ENCODE data around the gene DYNC2LI1.

DYNC2LI1 gene

DNA sequence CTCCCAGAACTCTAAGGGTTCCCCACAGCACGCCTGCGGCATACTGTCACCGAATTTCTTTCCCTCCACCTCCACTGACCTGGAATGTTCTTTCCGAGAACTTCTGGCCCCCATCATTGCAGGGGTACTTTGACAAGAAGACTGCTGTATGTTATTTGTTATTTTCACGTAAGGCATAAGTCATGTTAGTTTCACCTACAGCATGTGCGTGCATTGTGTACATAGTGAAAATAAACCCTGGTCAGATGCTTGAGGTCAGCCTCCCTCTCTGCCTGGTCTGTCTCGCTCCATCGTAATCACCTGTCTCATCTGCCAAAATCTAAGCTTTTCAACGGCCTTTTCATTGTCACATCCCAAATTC, 69.0 kb downstream of the DYNC2LI1 start:
- no peak overlapping the region for H3K4me3 ChIP-seq (ENCODE audit: extremely low read depth, insufficient read depth, low read length, poor library complexity, severe bottlenecking)
- no peak overlapping the region for H3K27ac ChIP-seq (ENCODE audit: low read depth, low read length, severe bottlenecking)
- no peaks in the 10 kb centered on the region for H3K4me1 ChIP-seq (ENCODE audit: control insufficient read depth, insufficient read depth, low read length, poor library complexity, severe bottlenecking)
- no peaks in the 10 kb centered on the region for H3K9me3 ChIP-seq (ENCODE audit: control insufficient read depth, low read length)
- H3K36me3 ChIP-seq (ENCODE audit: control insufficient read depth, insufficient read depth, low read length): no peaks in the 10 kb centered on the region
- WGBS, 2 experiments (ENCODE audit: insufficient coverage in 2 of 2): 83 to 93% methylated on average over 4 to 7 of the region's 9 CpGs

DNA sequence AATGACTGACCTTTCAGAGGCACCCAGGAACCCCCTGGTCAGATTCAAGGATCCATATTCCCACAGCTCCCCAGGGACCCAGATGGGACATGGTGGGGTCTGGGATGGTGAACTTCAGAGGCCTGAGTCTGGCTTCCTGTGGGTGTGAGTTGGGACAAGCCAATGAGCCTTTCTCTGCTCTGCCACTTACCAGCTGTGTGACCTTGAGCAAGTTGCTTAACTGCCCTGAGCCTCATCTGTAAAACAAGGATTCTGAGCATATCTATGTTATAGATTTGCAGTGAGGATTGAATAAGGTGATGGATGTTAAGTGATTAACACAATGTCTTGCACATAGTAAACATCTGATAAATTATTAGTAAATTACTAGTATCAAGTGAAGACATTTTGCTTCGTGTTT, 71.3 kb downstream of the DYNC2LI1 start:
- Histone ChIP-seq H3K36me3 (ENCODE audit: control insufficient read depth, insufficient read depth, low read length) (no peaks in the 10 kb centered on the region), H3K4me3 (ENCODE audit: extremely low read depth, insufficient read depth, low read length, poor library complexity, severe bottlenecking) (no peak overlapping the region), H3K4me1 (ENCODE audit: control insufficient read depth, insufficient read depth, low read length, poor library complexity, severe bottlenecking) (no peaks in the 10 kb centered on the region), H3K9me3 (ENCODE audit: control insufficient read depth, low read length) (no peaks in the 10 kb centered on the region), H3K27ac (ENCODE audit: low read depth, low read length, severe bottlenecking) (no peak overlapping the region)
- WGBS, 2 experiments (ENCODE audit: insufficient coverage in 2 of 2): no CpG with 5 or more reads among the region's 1 CpG

DNA sequence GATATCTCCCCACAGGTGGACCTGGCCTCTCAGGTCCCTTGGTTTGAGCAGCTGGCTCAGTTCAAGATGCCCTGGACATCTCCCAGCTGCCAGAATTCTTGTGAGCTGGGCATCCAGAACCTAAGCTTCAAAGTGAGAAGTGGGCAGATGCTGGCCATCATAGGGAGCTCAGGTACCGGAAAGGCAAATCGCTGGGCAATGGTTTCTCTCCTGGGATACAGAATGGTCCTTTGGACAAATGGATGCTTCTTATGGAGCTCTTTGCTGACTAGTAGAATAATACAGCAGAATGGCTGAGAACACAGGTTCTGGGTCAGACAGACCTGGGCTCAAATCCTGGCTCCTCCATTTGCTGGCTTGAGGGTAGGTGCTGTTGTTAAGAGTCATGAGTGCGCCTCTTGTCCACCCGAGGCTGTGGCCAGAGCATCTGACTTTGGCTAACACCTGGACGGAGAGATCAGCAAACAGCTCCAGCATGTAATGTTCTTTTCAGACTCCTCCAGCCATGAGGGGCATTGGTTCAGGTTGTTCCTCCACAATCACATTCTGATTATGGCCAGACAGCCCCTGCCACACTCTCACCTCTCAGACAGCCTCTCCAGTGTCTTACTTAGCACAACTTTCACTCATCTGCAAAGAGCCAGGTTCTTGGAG, 72.4 kb downstream of the DYNC2LI1 start:
- H3K36me3 ChIP-seq (ENCODE audit: control insufficient read depth, insufficient read depth, low read length): no peaks in the 10 kb centered on the region
- H3K9me3 ChIP-seq (ENCODE audit: control insufficient read depth, low read length): no peaks in the 10 kb centered on the region
- H3K4me1 ChIP-seq (ENCODE audit: control insufficient read depth, insufficient read depth, low read length, poor library complexity, severe bottlenecking): no peaks in the 10 kb centered on the region
- no peak overlapping the region for H3K4me3 ChIP-seq (ENCODE audit: extremely low read depth, insufficient read depth, low read length, poor library complexity, severe bottlenecking)
- WGBS, 2 experiments (ENCODE audit: insufficient coverage in 2 of 2): 79 to 96% methylated on average over 5 of the region's 5 CpGs
- H3K27ac ChIP-seq (ENCODE audit: low read depth, low read length, severe bottlenecking): no peak overlapping the region

DNA sequence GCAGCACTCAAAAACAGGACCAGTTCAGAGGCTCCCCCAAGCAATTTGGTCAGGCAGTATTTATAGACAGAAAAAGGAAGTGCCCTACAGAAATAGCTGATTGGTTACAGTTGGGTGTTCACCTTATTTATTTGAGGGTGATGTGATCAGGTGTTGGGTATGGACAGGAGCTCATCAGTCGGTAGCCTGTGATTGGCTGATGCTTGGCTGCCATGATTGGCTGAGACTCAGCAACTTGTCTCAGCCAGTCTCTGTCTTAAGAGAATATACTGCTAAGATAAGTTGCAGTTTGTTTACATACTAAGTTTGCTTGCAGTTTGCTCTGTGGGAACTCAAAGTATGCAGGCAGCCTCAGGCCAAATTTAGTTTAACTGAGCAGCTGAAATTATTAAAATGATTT, 74.4 kb downstream of the DYNC2LI1 start:
- H3K4me1 ChIP-seq (ENCODE audit: control insufficient read depth, insufficient read depth, low read length, poor library complexity, severe bottlenecking): no peaks in the 10 kb centered on the region
- WGBS, 2 experiments (ENCODE audit: insufficient coverage in 2 of 2): 92% methylated on average over 1 of the region's 1 CpG; no CpG with 5 or more reads in 1 of the 2 experiments
- H3K27ac ChIP-seq (ENCODE audit: low read depth, low read length, severe bottlenecking): no peak overlapping the region
- H3K9me3 ChIP-seq (ENCODE audit: control insufficient read depth, low read length): no peaks in the 10 kb centered on the region
- no peaks in the 10 kb centered on the region for H3K36me3 ChIP-seq (ENCODE audit: control insufficient read depth, insufficient read depth, low read length)
- no peak overlapping the region for H3K4me3 ChIP-seq (ENCODE audit: extremely low read depth, insufficient read depth, low read length, poor library complexity, severe bottlenecking)

- 94 to 98% methylated on average over 15 to 16 of the region's 20 CpGs for WGBS, 2 experiments (ENCODE audit: insufficient coverage in 2 of 2)
- Histone ChIP-seq H3K4me1 (ENCODE audit: control insufficient read depth, insufficient read depth, low read length, poor library complexity, severe bottlenecking) (no peaks in the 10 kb centered on the region), H3K27ac (ENCODE audit: low read depth, low read length, severe bottlenecking) (no peak overlapping the region), H3K4me3 (ENCODE audit: extremely low read depth, insufficient read depth, low read length, poor library complexity, severe bottlenecking) (no peak overlapping the region), H3K36me3 (ENCODE audit: control insufficient read depth, insufficient read depth, low read length) (no peaks in the 10 kb centered on the region), H3K9me3 (ENCODE audit: control insufficient read depth, low read length) (no peaks in the 10 kb centered on the region)
These were observed 77.5 kb downstream of the DYNC2LI1 start for GRCh38 chr2:43851011-43851980.

- Histone ChIP-seq H3K9me3 (ENCODE audit: control insufficient read depth, low read length) (no peaks in the 10 kb centered on the region), H3K36me3 (ENCODE audit: control insufficient read depth, insufficient read depth, low read length) (no peaks in the 10 kb centered on the region), H3K27ac (ENCODE audit: low read depth, low read length, severe bottlenecking) (no peak overlapping the region), H3K4me1 (ENCODE audit: control insufficient read depth, insufficient read depth, low read length, poor library complexity, severe bottlenecking) (no peaks in the 10 kb centered on the region), H3K4me3 (ENCODE audit: extremely low read depth, insufficient read depth, low read length, poor library complexity, severe bottlenecking) (no peak overlapping the region)
- 82 to 91% methylated on average over 20 to 21 of the region's 21 CpGs for WGBS, 2 experiments (ENCODE audit: insufficient coverage in 2 of 2)
These were observed 78.4 kb downstream of the DYNC2LI1 start for GRCh38 chr2:43852196-43852730.

GRCh38 chr2:43853141-43854081, 79.6 kb downstream of the DYNC2LI1 start:
- Histone ChIP-seq H3K27ac (ENCODE audit: low read depth, low read length, severe bottlenecking) (no peak overlapping the region), H3K9me3 (ENCODE audit: control insufficient read depth, low read length) (no peaks in the 10 kb centered on the region), H3K36me3 (ENCODE audit: control insufficient read depth, insufficient read depth, low read length) (no peaks in the 10 kb centered on the region), H3K4me1 (ENCODE audit: control insufficient read depth, insufficient read depth, low read length, poor library complexity, severe bottlenecking) (no peaks in the 10 kb centered on the region), H3K4me3 (ENCODE audit: extremely low read depth, insufficient read depth, low read length, poor library complexity, severe bottlenecking) (no peak overlapping the region)
- 88% methylated on average over 8 to 10 of the region's 10 CpGs for WGBS, 2 experiments (ENCODE audit: insufficient coverage in 2 of 2)

- no peak overlapping the region for H3K4me3 ChIP-seq (ENCODE audit: extremely low read depth, insufficient read depth, low read length, poor library complexity, severe bottlenecking)
- no peak overlapping the region for H3K27ac ChIP-seq (ENCODE audit: low read depth, low read length, severe bottlenecking)
- no peaks in the 10 kb centered on the region for H3K4me1 ChIP-seq (ENCODE audit: control insufficient read depth, insufficient read depth, low read length, poor library complexity, severe bottlenecking)
- no peaks in the 10 kb centered on the region for H3K9me3 ChIP-seq (ENCODE audit: control insufficient read depth, low read length)
- no peaks in the 10 kb centered on the region for H3K36me3 ChIP-seq (ENCODE audit: control insufficient read depth, insufficient read depth, low read length)
- WGBS, 2 experiments (ENCODE audit: insufficient coverage in 2 of 2): 76 to 83% methylated on average over 3 of the region's 3 CpGs
These were observed 80.8 kb downstream of the DYNC2LI1 start for GRCh38 chr2:43854671-43855070.

DNA sequence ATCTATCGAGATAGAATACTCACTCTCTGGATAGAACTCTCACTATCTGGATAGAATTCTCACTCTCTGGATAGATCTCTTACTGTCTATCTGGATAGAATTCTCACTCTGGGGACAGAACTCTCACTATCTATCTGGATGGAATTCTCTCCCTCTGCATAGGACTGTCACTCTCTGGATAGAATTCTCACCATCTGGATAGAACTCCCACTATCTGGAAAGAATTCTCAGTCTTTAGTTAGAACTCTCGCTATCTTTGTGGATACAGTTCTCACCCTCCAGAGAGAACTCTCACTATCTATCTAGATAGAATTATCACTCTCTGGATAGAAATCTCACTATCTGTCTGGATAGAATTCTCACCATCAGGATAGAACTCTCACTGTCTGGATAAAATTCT, 81.5 kb downstream of the DYNC2LI1 start:
- Histone ChIP-seq H3K4me3 (ENCODE audit: extremely low read depth, insufficient read depth, low read length, poor library complexity, severe bottlenecking) (no peak overlapping the region), H3K9me3 (ENCODE audit: control insufficient read depth, low read length) (no peaks in the 10 kb centered on the region), H3K36me3 (ENCODE audit: control insufficient read depth, insufficient read depth, low read length) (no peaks in the 10 kb centered on the region), H3K4me1 (ENCODE audit: control insufficient read depth, insufficient read depth, low read length, poor library complexity, severe bottlenecking) (no peaks in the 10 kb centered on the region), H3K27ac (ENCODE audit: low read depth, low read length, severe bottlenecking) (no peak overlapping the region)
- 71 to 84% methylated on average over 1 to 2 of the region's 2 CpGs for WGBS, 2 experiments (ENCODE audit: insufficient coverage in 2 of 2)
